Nephron progenitor cell (in vitro differentiated cells): ENCODE measurements around the gene UBE2E1.
"Not testable (repeated sequence)": the region's sequence is repeated elsewhere in the genome, so short reads cannot be mapped to it uniquely, and the experiment has no call there.

Experiments
- DNase-seq: peaks from one replicate; pipeline ENCODE4 v3.0.0; 2021
- H3K27ac Mint-ChIP-seq: 2 replicates; pipeline ENCODE4 v1.8.0; 2021; ENCODE audit warnings: mild to moderate bottlenecking, moderate library complexity, mixed read lengths
- H3K27me3 Mint-ChIP-seq: 2 replicates; pipeline ENCODE4 v1.8.0; 2021; ENCODE audit warnings: mild to moderate bottlenecking, low read depth, mixed read lengths; ENCODE audit not compliant: poor library complexity
- H3K36me3 Mint-ChIP-seq: 2 replicates; pipeline ENCODE4 v1.8.0; 2021; ENCODE audit warnings: low read depth, mixed read lengths
- H3K4me1 Mint-ChIP-seq: 2 replicates; pipeline ENCODE4 v1.8.0; 2021; ENCODE audit warnings: mixed read lengths
- H3K4me3 Mint-ChIP-seq: 2 replicates; pipeline ENCODE4 v1.8.0; 2021; ENCODE audit warnings: mild to moderate bottlenecking, moderate library complexity, mixed read lengths
- H3K9me3 Mint-ChIP-seq: 2 replicates; pipeline ENCODE4 v1.8.0; 2021; ENCODE audit warnings: mild to moderate bottlenecking, moderate library complexity, mixed read lengths
- TF ChIP-seq, protein P1 (sequence below): fragments of 200-600 bp; sonication (generic); IDR thresholded peaks from 2 replicates; pipeline ENCODE4 v1.5.0; 2021; ENCODE audit warnings: antibody characterized with exemption

The UBE2E1 gene

DNA sequence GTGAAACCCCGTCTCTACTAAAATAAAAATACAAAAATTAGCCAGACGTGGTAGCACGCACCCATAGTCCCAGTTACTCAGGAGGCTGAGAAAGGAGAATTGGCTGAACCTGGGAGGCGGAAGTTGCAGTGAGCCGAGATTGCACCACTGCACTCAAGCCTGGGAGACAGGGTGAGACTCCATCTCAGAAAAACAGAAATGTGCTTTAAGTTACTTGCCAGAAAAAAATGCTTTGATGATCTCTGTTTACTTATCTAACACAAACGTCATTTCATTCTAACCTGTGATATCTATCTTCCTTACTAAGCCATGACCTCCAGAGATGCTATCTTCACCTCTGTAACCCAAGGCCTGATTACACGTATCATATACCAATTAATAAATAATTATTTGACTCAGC, 103.6 kb downstream of the UBE2E1 start:
- peaks cover 8% of the 10 kb centered on the region for H3K4me1 Mint-ChIP-seq

DNA sequence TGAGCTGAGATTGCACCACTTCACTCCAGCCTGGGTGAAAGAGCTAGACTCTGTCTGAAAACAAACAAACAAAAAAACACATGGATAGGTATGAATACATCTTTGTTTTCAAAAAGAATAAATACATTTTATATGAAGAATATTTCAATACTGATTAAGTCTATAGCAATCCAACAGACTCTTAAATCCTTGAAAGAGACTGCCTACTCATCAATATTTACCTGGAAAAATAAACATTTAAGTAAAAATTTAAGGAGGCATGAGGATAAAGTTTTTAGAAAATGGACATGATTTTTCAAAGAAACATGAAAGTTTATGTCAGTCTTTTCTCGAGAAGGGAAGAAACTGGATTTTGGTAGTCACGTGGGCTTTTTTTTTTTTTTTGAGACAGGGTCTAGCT, 105.6 kb downstream of the UBE2E1 start:
- TF ChIP-seq, protein P1, sequence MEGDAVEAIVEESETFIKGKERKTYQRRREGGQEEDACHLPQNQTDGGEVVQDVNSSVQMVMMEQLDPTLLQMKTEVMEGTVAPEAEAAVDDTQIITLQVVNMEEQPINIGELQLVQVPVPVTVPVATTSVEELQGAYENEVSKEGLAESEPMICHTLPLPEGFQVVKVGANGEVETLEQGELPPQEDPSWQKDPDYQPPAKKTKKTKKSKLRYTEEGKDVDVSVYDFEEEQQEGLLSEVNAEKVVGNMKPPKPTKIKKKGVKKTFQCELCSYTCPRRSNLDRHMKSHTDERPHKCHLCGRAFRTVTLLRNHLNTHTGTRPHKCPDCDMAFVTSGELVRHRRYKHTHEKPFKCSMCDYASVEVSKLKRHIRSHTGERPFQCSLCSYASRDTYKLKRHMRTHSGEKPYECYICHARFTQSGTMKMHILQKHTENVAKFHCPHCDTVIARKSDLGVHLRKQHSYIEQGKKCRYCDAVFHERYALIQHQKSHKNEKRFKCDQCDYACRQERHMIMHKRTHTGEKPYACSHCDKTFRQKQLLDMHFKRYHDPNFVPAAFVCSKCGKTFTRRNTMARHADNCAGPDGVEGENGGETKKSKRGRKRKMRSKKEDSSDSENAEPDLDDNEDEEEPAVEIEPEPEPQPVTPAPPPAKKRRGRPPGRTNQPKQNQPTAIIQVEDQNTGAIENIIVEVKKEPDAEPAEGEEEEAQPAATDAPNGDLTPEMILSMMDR = no peak
- Mint-ChIP-seq H3K27ac (no peak overlapping the region), H3K4me3 (no peak overlapping the region), H3K27me3 (no peaks in the 10 kb centered on the region), H3K9me3 (peaks cover 4% of the 10 kb centered on the region), H3K36me3 (peaks cover 52% of the 10 kb centered on the region), H3K4me1 (peaks cover 25% of the 10 kb centered on the region)
- no peak for DNase-seq

More for the DNA sequence above, 103.6 kb downstream of the UBE2E1 start:
- no peak overlapping the region for H3K27ac Mint-ChIP-seq
- H3K27me3 Mint-ChIP-seq = peaks cover 3% of the 10 kb centered on the region
- peaks cover 5% of the 10 kb centered on the region for H3K9me3 Mint-ChIP-seq
- TF ChIP-seq, protein P1 = no peak
- no peak for DNase-seq
- H3K4me3 Mint-ChIP-seq = no peak overlapping the region
- peaks cover 72% of the 10 kb centered on the region for H3K36me3 Mint-ChIP-seq

GRCh38 chr3:23912335-23912734, 106.6 kb downstream of the UBE2E1 start:
- Mint-ChIP-seq H3K36me3 (peaks cover 45% of the 10 kb centered on the region), H3K4me1 (peaks cover 25% of the 10 kb centered on the region)
- H3K27me3 Mint-ChIP-seq, DNase-seq, H3K27ac Mint-ChIP-seq, H3K4me3 Mint-ChIP-seq, H3K9me3 Mint-ChIP-seq: not testable (repeated sequence)

GRCh38 chr3:23913182-23913581, 107.4 kb downstream of the UBE2E1 start:
- no peak for DNase-seq
- no peaks in the 10 kb centered on the region for H3K27me3 Mint-ChIP-seq
- H3K4me1 Mint-ChIP-seq = peaks cover 31% of the 10 kb centered on the region
- H3K4me3 Mint-ChIP-seq = no peak overlapping the region
- no peak overlapping the region for H3K27ac Mint-ChIP-seq
- TF ChIP-seq, protein P1 = no peak
- peaks cover 4% of the 10 kb centered on the region for H3K9me3 Mint-ChIP-seq
- peaks cover 47% of the 10 kb centered on the region for H3K36me3 Mint-ChIP-seq

- peak overlapping the region; percentile 19 for H3K4me3 Mint-ChIP-seq
- peaks cover 40% of the 10 kb centered on the region for H3K4me1 Mint-ChIP-seq
- DNase-seq = no peak
- H3K27me3 Mint-ChIP-seq = no peaks in the 10 kb centered on the region
- peaks cover 4% of the 10 kb centered on the region for H3K9me3 Mint-ChIP-seq
- H3K27ac Mint-ChIP-seq = no peak overlapping the region
- H3K36me3 Mint-ChIP-seq = peaks cover 48% of the 10 kb centered on the region
- TF ChIP-seq, protein P1 = no peak
Observed at GRCh38 chr3:23913873-23914743, 108.4 kb downstream of the UBE2E1 start.

- Mint-ChIP-seq H3K27ac (peak overlapping the region; percentile 49), H3K36me3 (peaks cover 52% of the 10 kb centered on the region), H3K4me3 (peak overlapping the region; percentile 100), H3K4me1 (peaks cover 55% of the 10 kb centered on the region), H3K9me3 (peaks cover 4% of the 10 kb centered on the region), H3K27me3 (no peaks in the 10 kb centered on the region)
- DNase-seq = no peak
- TF ChIP-seq, protein P1 = no peak
Observed at GRCh38 chr3:23915537-23916108, 109.9 kb downstream of the UBE2E1 start.
